Measurements from ENCODE around the gene RXRA. TPM values are rescaled to one million over a fixed set of nuclear protein-coding genes. Genes with fewer than 3 reads are reported as not detected.

Gene RXRA
- total and polyA plus RNA-seq, 2 of the 4 experiments (the other 2 are of a cell fraction), result 7.5 to 17.9 TPM

DNA sequence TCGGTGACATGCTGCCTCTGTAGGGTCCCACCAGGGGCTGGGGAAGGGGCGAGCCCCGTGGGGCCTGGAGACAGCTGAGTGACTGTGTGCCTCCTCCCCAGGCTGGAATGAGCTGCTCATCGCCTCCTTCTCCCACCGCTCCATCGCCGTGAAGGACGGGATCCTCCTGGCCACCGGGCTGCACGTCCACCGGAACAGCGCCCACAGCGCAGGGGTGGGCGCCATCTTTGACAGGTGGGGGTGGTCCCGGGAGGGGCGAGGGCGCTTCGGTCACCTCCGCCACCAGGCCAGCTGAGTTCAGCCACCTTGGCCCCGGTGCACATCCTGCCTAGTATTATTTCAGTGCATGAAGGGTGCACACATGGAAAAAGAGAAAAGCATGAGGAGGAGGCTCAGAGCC, 102.8 kb downstream of the RXRA start:
- H2BK5ac ChIP-seq (ENCODE audit: low read depth, low read length, poor library complexity, severe bottlenecking), result no peak overlapping the region
- H3K9me3 ChIP-seq (ENCODE audit: control insufficient read depth, insufficient read depth, low read length), result no peaks in the 10 kb centered on the region
- H3K9me1 ChIP-seq (ENCODE audit: insufficient read depth, low read length), result no peaks in the 10 kb centered on the region
- no peak overlapping the region for H3K4ac ChIP-seq (ENCODE audit: low read depth, low read length)
- H2AFZ ChIP-seq (replicated peaks; ENCODE audit: low read length, poor library complexity), result no peak overlapping the region
- no peak overlapping the region for H3K56ac ChIP-seq (ENCODE audit: extremely low read depth, insufficient read depth, low read length)
- H3K23ac ChIP-seq (ENCODE audit: low read depth, low read length), result no peak overlapping the region
- peaks cover 40% of the 10 kb centered on the region; the same call in 1 of the 2 replicates for H3K36me3 ChIP-seq (ENCODE audit: control insufficient read depth, insufficient read depth, low read length)
- H4K8ac ChIP-seq (ENCODE audit: low read depth in 2 of 2, low read length in 2 of 2), result no peak overlapping the region
- peaks cover 19% of the 10 kb centered on the region; the same call in 1 of the 2 replicates for H4K20me1 ChIP-seq (ENCODE audit: insufficient read depth, low read length)
- DNase-seq (no peak), ATAC-seq (ENCODE audit: low read depth) (no peak)
- no peak overlapping the region for H3K4me2 ChIP-seq (ENCODE audit: low read depth, low read length)
- ChIA-PET POLR2A (ENCODE audit: unreplicated experiment) (no interaction called here), CTCF (no interaction called here)
- H2BK15ac ChIP-seq (ENCODE audit: low read depth, low read length), result no peak overlapping the region
- in situ Hi-C loops (cut with MboI; ENCODE audit: low sequenced_read_pairs) (loop anchor here (5.0 kb wide), 1 partner anchor 97 kb away; no protein-coding TSS in a partner anchor), dilution Hi-C loops (cut with HindIII; ENCODE audit: low sequenced_read_pairs, unreplicated experiment) (no loop called here), intact Hi-C loops (cut with micrococcal nuclease) (no loop called here)
- H3K18ac ChIP-seq (ENCODE audit: low read depth, low read length), result no peak overlapping the region
- H4K5ac ChIP-seq (ENCODE audit: low read depth, low read length), result no peak overlapping the region
- 95% methylated on average over 15 of the region's 20 CpGs; no CpG with 5 or more reads in 1 of the 2 experiments for WGBS, 2 experiments (ENCODE audit: extremely low coverage in 2 of 2, insufficient read length in 1 of 2)
- TF ChIP-seq, protein P1, sequence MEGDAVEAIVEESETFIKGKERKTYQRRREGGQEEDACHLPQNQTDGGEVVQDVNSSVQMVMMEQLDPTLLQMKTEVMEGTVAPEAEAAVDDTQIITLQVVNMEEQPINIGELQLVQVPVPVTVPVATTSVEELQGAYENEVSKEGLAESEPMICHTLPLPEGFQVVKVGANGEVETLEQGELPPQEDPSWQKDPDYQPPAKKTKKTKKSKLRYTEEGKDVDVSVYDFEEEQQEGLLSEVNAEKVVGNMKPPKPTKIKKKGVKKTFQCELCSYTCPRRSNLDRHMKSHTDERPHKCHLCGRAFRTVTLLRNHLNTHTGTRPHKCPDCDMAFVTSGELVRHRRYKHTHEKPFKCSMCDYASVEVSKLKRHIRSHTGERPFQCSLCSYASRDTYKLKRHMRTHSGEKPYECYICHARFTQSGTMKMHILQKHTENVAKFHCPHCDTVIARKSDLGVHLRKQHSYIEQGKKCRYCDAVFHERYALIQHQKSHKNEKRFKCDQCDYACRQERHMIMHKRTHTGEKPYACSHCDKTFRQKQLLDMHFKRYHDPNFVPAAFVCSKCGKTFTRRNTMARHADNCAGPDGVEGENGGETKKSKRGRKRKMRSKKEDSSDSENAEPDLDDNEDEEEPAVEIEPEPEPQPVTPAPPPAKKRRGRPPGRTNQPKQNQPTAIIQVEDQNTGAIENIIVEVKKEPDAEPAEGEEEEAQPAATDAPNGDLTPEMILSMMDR (conservative IDR thresholded peaks at IDR 0.05; ENCODE audit: low read depth, low read length), result no peak
- TF ChIP-seq RCOR1 (IDR thresholded peaks at IDR 0.05; ENCODE audit: insufficient replicate concordance, low read length) (no peak), POLR2A (IDR thresholded peaks at IDR 0.05; ENCODE audit: low read depth, low read length) (no peak), SMC3 (IDR thresholded peaks at IDR 0.05; ENCODE audit: low read depth, low read length) (no peak), RFX5 (IDR thresholded peaks at IDR 0.05; ENCODE audit: low read depth, low read length) (no peak), MAZ (IDR thresholded peaks at IDR 0.05; ENCODE audit: borderline replicate concordance, low read depth, low read length) (no peak), MAFK (IDR thresholded peaks at IDR 0.05; ENCODE audit: low read depth, low read length) (no peak), FOS (IDR thresholded peaks at IDR 0.05; ENCODE audit: low read depth, low read length) (no peak), CEBPB (IDR thresholded peaks at IDR 0.05; ENCODE audit: low read depth, low read length) (no peak)
- TF ChIP-seq, protein P2, sequence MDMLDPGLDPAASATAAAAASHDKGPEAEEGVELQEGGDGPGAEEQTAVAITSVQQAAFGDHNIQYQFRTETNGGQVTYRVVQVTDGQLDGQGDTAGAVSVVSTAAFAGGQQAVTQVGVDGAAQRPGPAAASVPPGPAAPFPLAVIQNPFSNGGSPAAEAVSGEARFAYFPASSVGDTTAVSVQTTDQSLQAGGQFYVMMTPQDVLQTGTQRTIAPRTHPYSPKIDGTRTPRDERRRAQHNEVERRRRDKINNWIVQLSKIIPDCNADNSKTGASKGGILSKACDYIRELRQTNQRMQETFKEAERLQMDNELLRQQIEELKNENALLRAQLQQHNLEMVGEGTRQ (IDR thresholded peaks at IDR 0.05; ENCODE audit: low read depth, low read length), result no peak
- no peak overlapping the region for H2AK9ac ChIP-seq (replicated peaks; ENCODE audit: low read depth, low read length, poor library complexity)
- H3K9ac ChIP-seq (ENCODE audit: low read depth, low read length), result no peak overlapping the region
- H2BK120ac ChIP-seq (ENCODE audit: low read depth, low read length), result no peak overlapping the region
- H3K4me1 ChIP-seq (ENCODE audit: control insufficient read depth, insufficient read depth, low read length), result peaks cover 11% of the 10 kb centered on the region
- no peak overlapping the region for H3K4me3 ChIP-seq (ENCODE audit: insufficient read depth, low read depth, low read length)
- no peaks in the 10 kb centered on the region for H3K27me3 ChIP-seq (ENCODE audit: control insufficient read depth, insufficient read depth, low read length)
- H3K27ac ChIP-seq (ENCODE audit: insufficient read depth, low read length), result no peak overlapping the region
- no peak overlapping the region for H4K91ac ChIP-seq (ENCODE audit: insufficient read depth, low read depth, low read length)
- no peak overlapping the region for H2BK20ac ChIP-seq (ENCODE audit: low read depth, low read length)
- H3K79me1 ChIP-seq (ENCODE audit: low read depth in 1 of 2, low read length in 2 of 2), result peaks cover 0 to 5% of the 10 kb centered on the region in 2 experiments; a peak in 1 of 4 replicates
- no TSS peak for BruUV-seq (replicated peaks)
- no peak overlapping the region for H2AK5ac ChIP-seq (ENCODE audit: low read depth, low read length)
- no peak overlapping the region for H3K14ac ChIP-seq (replicated peaks; ENCODE audit: low read depth, low read length)
